Keratinocyte (primary cell): ENCODE results near the gene B3GALT6. TPM values are rescaled to one million over a fixed set of nuclear protein-coding genes. Genes with fewer than 3 reads are reported as not detected.
A peak's percentile ranks its signal among the peaks of the same experiment; 100 is the strongest.

Experiments
- DNase-seq: peaks from one replicate; pipeline ENCODE4 v3.0.0-alpha.2; 2011; ENCODE audit warnings: low read depth, missing footprints, low spot score
- FAIRE-seq: peaks from 2 replicates; lab custom pipeline; 2011; peaks lifted over from hg19 to GRCh38; lab: Jason Lieb, UNC
- H2AFZ ChIP-seq: 2 replicates; pipeline ENCODE4 v1.6.0; 2012; ENCODE audit warnings: low read length, control low read depth, inconsistent platforms; ENCODE audit not compliant: control insufficient read depth
- H3K27ac ChIP-seq: 2 replicates; pipeline ENCODE4 v1.5.1; 2011; ENCODE audit warnings: low read length; ENCODE audit not compliant: control insufficient read depth, insufficient read depth
- H3K27me3 ChIP-seq: 3 replicates; pipeline ENCODE4 v1.6.0; 2011; ENCODE audit warnings: low read length; ENCODE audit not compliant: control insufficient read depth, insufficient read depth; ENCODE audit errors: extremely low read depth
- H3K36me3 ChIP-seq, 2 experiments: 2 replicates in 1 of 2; 3 replicates in 1 of 2; pipeline ENCODE4 v1.5.1; 2011; ENCODE audit warnings: low read length in 2 of 2, mild to moderate bottlenecking in 1 of 2; ENCODE audit not compliant: control insufficient read depth in 2 of 2, insufficient read depth in 2 of 2; ENCODE audit errors: extremely low read depth in 1 of 2
- H3K4me1 ChIP-seq: 3 replicates; pipeline ENCODE4 v1.5.1; 2011; ENCODE audit warnings: low read length; ENCODE audit not compliant: control insufficient read depth, insufficient read depth; ENCODE audit errors: extremely low read depth
- H3K4me2 ChIP-seq: 3 replicates; pipeline ENCODE4 v1.6.0; 2011; ENCODE audit warnings: low read depth, low read length; ENCODE audit not compliant: control insufficient read depth, insufficient read depth; ENCODE audit errors: extremely low read depth
- H3K4me3 ChIP-seq, 3 experiments: fragments of 200-600 bp in 1 of 3; sonication (generic) in 1 of 3; 2 replicates in 2 of 3; 3 replicates in 1 of 3; pipeline ENCODE4 v1.5.1; 2011 to 2016; ENCODE audit warnings: low read length in 3 of 3, mild to moderate bottlenecking in 3 of 3, control low read depth in 2 of 3, inconsistent platforms in 1 of 3, low read depth in 1 of 3, mixed read lengths in 1 of 3, mixed run types in 1 of 3, moderate library complexity in 1 of 3; ENCODE audit not compliant: control insufficient read depth in 2 of 3, insufficient read depth in 2 of 3; ENCODE audit errors: extremely low read depth in 1 of 3
- H3K79me2 ChIP-seq: 2 replicates; pipeline ENCODE4 v1.6.0; 2012; ENCODE audit warnings: low read length; ENCODE audit not compliant: control insufficient read depth, insufficient read depth
- H3K9ac ChIP-seq: 3 replicates; pipeline ENCODE4 v1.6.0; 2011; ENCODE audit warnings: low read length; ENCODE audit not compliant: control insufficient read depth, insufficient read depth; ENCODE audit errors: extremely low read depth
- H3K9me1 ChIP-seq: 3 replicates; pipeline ENCODE4 v1.6.0; 2011; ENCODE audit warnings: low read length; ENCODE audit not compliant: control insufficient read depth, insufficient read depth; ENCODE audit errors: extremely low read depth
- H3K9me3 ChIP-seq: 2 replicates; pipeline ENCODE4 v1.5.1; 2012; ENCODE audit warnings: low read depth, low read length; ENCODE audit not compliant: control insufficient read depth
- H4K20me1 ChIP-seq: 3 replicates; pipeline ENCODE4 v1.6.0; 2011; ENCODE audit warnings: low read length; ENCODE audit not compliant: control insufficient read depth, insufficient read depth; ENCODE audit errors: extremely low read depth
- EZH2 ChIP-seq: IDR thresholded peaks from one replicate; pipeline ENCODE4 v1.6.1; 2012; ENCODE audit warnings: inconsistent platforms, mild to moderate bottlenecking, low read length, moderate library complexity
- dilution Hi-C: fragments of 300-500 bp; cut with MboI; formaldehyde crosslinking; loops from one replicate; pipeline ENCODE4 v1.7.0; 2020; ENCODE audit warnings: low sequenced_read_pairs; ENCODE audit not compliant: extremely low pct_ligation_motif_present
- polyA plus RNA-seq, 5 experiments: library from polyadenylated mRNA; depleted of rRNA in 3 of 5; stranded (reverse) in 3 of 5; stranded (forward) in 1 of 5; unstranded in 1 of 5; fragments of >200 nt; gene quantifications; 1 replicate in 1 of 5; 2 replicates in 3 of 5; 3 replicates in 1 of 5; pipeline versions ENCODE4 v1.2.1 to v1.2.3, GENCODE V29; 2011 to 2012; ENCODE audit warnings: missing spikeins in 2 of 5, low read depth in 1 of 5, low replicate concordance in 1 of 5
- TF ChIP-seq, protein P1 (sequence below), 3 experiments: IDR thresholded peaks in 1 of 3; conservative IDR thresholded peaks in 1 of 3; optimal IDR thresholded peaks in 1 of 3; 2 replicates in 2 of 3; 3 replicates in 1 of 3; pipeline versions ENCODE3 to v1.5.1; 2011; ENCODE audit warnings: low read length in 3 of 3, mild to moderate bottlenecking in 3 of 3, moderate library complexity in 2 of 3, control low read depth in 1 of 3, inconsistent platforms in 1 of 3; ENCODE audit not compliant: insufficient read depth in 2 of 3; ENCODE audit errors: extremely low read depth in 1 of 3

B3GALT6 gene
- polyA plus RNA-seq, 1 donor (not counting 4 experiments of a cell fraction or from before 2014, with no cell fraction given) = 6.8 TPM

DNA sequence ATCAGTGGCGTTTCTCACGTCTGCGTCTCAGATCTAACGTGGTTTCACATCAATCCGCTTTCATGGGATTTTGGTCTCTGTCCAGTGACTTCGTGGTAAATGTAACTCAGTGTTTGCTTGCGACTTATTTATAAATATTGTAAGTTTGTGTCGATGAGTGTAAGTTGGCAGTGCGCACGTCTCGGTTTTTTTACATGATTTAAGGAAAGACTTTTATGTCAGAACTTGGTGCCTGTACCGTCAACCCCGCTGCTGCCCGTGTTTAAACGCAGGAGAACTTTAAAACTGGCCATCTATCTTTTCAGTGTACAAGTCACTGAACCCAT lies 1.5 kb downstream of the B3GALT6 start:
- Histone ChIP-seq H3K79me2 (peaks cover 47% of the 10 kb centered on the region), H4K20me1 (no peaks in the 10 kb centered on the region), H3K4me1 (peaks cover 17% of the 10 kb centered on the region), H3K27ac (no peak overlapping the region), H3K4me2 (no peak overlapping the region), H3K27me3 (no peaks in the 10 kb centered on the region), H3K9me3 (peaks cover 4% of the 10 kb centered on the region), H3K9me1 (no peaks in the 10 kb centered on the region), H2AFZ (no peak overlapping the region), H3K36me3 (peaks cover 4 to 18% of the 10 kb centered on the region in 2 experiments), H3K4me3 (no peak overlapping the region), H3K9ac (no peak overlapping the region)
- DNase-seq (no peak), FAIRE-seq (peak; percentile 26)
- TF ChIP-seq, protein P1, sequence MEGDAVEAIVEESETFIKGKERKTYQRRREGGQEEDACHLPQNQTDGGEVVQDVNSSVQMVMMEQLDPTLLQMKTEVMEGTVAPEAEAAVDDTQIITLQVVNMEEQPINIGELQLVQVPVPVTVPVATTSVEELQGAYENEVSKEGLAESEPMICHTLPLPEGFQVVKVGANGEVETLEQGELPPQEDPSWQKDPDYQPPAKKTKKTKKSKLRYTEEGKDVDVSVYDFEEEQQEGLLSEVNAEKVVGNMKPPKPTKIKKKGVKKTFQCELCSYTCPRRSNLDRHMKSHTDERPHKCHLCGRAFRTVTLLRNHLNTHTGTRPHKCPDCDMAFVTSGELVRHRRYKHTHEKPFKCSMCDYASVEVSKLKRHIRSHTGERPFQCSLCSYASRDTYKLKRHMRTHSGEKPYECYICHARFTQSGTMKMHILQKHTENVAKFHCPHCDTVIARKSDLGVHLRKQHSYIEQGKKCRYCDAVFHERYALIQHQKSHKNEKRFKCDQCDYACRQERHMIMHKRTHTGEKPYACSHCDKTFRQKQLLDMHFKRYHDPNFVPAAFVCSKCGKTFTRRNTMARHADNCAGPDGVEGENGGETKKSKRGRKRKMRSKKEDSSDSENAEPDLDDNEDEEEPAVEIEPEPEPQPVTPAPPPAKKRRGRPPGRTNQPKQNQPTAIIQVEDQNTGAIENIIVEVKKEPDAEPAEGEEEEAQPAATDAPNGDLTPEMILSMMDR (optimal IDR thresholded peaks at IDR 0.05 in 1 of 3, IDR thresholded peaks at IDR 0.05 in 1 of 3, conservative IDR thresholded peaks at IDR 0.05 in 1 of 3; ENCODE audit: extremely low read depth in 1 of 3, insufficient read depth in 2 of 3, low read length in 3 of 3) = no peak
- dilution Hi-C loops = no loop called here

DNA sequence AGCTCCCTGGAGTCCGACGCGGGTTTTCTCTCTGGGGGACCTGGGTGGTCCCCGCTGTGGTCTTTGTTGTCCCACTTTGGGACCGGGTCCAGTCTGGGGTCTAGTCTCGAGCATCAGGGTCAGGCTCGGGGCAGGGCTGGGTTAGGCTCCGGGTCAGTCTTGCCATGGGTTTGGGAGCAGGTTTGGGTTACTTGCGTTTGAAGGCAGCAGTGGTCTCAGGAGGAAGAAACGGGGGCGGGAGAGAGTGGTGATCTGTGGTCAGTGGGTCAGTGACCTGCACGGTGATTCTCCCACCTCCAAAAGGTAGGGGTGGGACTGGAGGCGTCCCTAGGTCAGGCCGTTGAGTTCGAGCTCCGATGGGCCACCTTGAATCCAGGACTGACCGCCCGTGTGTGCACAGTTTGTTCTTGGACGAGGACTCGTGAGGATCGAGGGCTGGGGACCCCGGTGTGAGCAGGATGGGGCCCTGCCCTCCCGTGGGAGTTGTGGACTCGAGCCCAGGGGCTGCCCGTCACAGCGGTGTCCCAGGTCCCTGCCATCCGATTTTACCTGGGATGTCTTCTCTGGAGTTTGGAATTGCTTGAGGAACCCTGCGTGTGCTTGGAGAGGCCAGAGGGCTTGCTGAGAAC lies 2.3 kb downstream of the B3GALT6 start:
- TF ChIP-seq, protein P1 (optimal IDR thresholded peaks at IDR 0.05 in 1 of 3, IDR thresholded peaks at IDR 0.05 in 1 of 3, conservative IDR thresholded peaks at IDR 0.05 in 1 of 3; ENCODE audit: extremely low read depth in 1 of 3, insufficient read depth in 2 of 3, low read length in 3 of 3) = no peak
- no peak for TF ChIP-seq EZH2
- Histone ChIP-seq H3K27ac (no peak overlapping the region), H3K79me2 (peaks cover 40% of the 10 kb centered on the region), H2AFZ (no peak overlapping the region), H3K9ac (no peak overlapping the region), H3K4me3 (no peak overlapping the region), H3K9me1 (no peaks in the 10 kb centered on the region), H3K36me3 (peaks cover 0 to 12% of the 10 kb centered on the region in 2 experiments), H3K4me1 (peaks cover 21% of the 10 kb centered on the region), H3K4me2 (no peak overlapping the region), H4K20me1 (no peaks in the 10 kb centered on the region), H3K9me3 (peaks cover 4% of the 10 kb centered on the region), H3K27me3 (no peaks in the 10 kb centered on the region)
- dilution Hi-C loops = no loop called here
- FAIRE-seq (no peak), DNase-seq (no peak)
